OCI-LY7 (cell line): ENCODE data around the gene ANKRD53. TPM values are rescaled to one million over a fixed set of nuclear protein-coding genes. Genes with fewer than 3 reads are reported as not detected.

Experiments used
- BruUV-seq: library from RNA; stranded (reverse); fragments of 400-500 nt; replicated peaks from 2 replicates; lab custom pipeline; 2021; lab: Mats Ljungman, UMichigan
- CTCF ChIA-PET: fragments of 300-600 bp; sonication (Branson Sonifier 250); formaldehyde crosslinking; loops from one replicate; lab custom pipeline; 2022; ENCODE audit warnings: antibody characterized with exemption; ENCODE audit not compliant: unreplicated experiment; lab: Charles Lee
- POLR2A ChIA-PET: fragments of 300-600 bp; sonication (Branson Sonifier 250); formaldehyde crosslinking; loops from one replicate; lab custom pipeline; 2022; ENCODE audit warnings: antibody characterized with exemption; lab: Charles Lee
- DNase-seq: peaks from one replicate; pipeline ENCODE4 v3.0.0-alpha.2; 2015; ENCODE audit warnings: low spot score
- H2AFZ ChIP-seq: fragments of 200-600 bp; sonication (generic), shearing (Covaris generic); 2 replicates; pipeline ENCODE4 v1.6.1; 2014; ENCODE audit warnings: mild to moderate bottlenecking, antibody characterized with exemption, low read length, moderate library complexity
- H3K27ac ChIP-seq: fragments of 200-600 bp; sonication (generic); 2 replicates; pipeline ENCODE4 v1.5.1; 2014; ENCODE audit warnings: mixed run types, low read depth, mild to moderate bottlenecking, moderate library complexity, low read length, inconsistent platforms; ENCODE audit not compliant: poor library complexity, severe bottlenecking
- H3K36me3 ChIP-seq: fragments of 200-600 bp; sonication (generic); 2 replicates; pipeline ENCODE4 v1.6.1; 2014; ENCODE audit warnings: mild to moderate bottlenecking, antibody characterized with exemption, low read length, moderate library complexity, mixed read lengths; ENCODE audit not compliant: insufficient read depth
- H3K4me1 ChIP-seq: fragments of 200-600 bp; sonication (generic); 2 replicates; pipeline ENCODE4 v1.5.1; 2014; ENCODE audit warnings: mild to moderate bottlenecking, low read length; ENCODE audit not compliant: insufficient read depth, poor library complexity, severe bottlenecking
- H3K4me2 ChIP-seq: fragments of 200-600 bp; sonication (generic); 2 replicates; pipeline ENCODE4 v1.6.1; 2014; ENCODE audit warnings: mild to moderate bottlenecking, low read length
- H3K4me3 ChIP-seq: fragments of 200-600 bp; sonication (generic); 2 replicates; pipeline ENCODE4 v1.5.1; 2014; ENCODE audit warnings: mild to moderate bottlenecking, low read depth, low read length; ENCODE audit not compliant: poor library complexity, severe bottlenecking
- H3K79me2 ChIP-seq: fragments of 200-600 bp; sonication (generic); 2 replicates; pipeline ENCODE4 v1.6.1; 2016; ENCODE audit warnings: low read depth, mild to moderate bottlenecking, low read length, moderate library complexity, mixed read lengths; ENCODE audit not compliant: insufficient read depth
- H3K9me2 ChIP-seq: fragments of 200-600 bp; sonication (generic); 2 replicates; pipeline ENCODE4 v1.6.1; 2016; ENCODE audit warnings: mild to moderate bottlenecking, low read length, mixed read lengths; ENCODE audit not compliant: insufficient read depth
- H3K9me3 ChIP-seq: fragments of 200-600 bp; sonication (generic); 2 replicates; pipeline ENCODE4 v1.6.1; 2014; ENCODE audit warnings: mild to moderate bottlenecking, mixed run types, low read length, mixed read lengths
- H4K20me1 ChIP-seq: fragments of 200-600 bp; sonication (generic); 2 replicates; pipeline ENCODE4 v1.6.1; 2014; ENCODE audit warnings: mild to moderate bottlenecking, antibody characterized with exemption, low read length, moderate library complexity, mixed read lengths; ENCODE audit not compliant: insufficient read depth
- CTCF ChIP-seq: fragments of 200-600 bp; sonication (generic); conservative IDR thresholded peaks from 2 replicates; pipeline ENCODE4 v1.5.1; 2014; ENCODE audit warnings: mild to moderate bottlenecking, antibody characterized with exemption, low read length, moderate library complexity, mixed read lengths
- EZH2phosphoT487 ChIP-seq: fragments of 200-600 bp; sonication (generic); IDR thresholded peaks from 2 replicates; pipeline ENCODE4 v1.6.1; 2018; ENCODE audit warnings: low read depth, borderline replicate concordance, mild to moderate bottlenecking, mixed run types, antibody characterized with exemption, low read length, moderate library complexity, mixed read lengths
- intact Hi-C: fragments of 100-400 bp; cut with micrococcal nuclease; formaldehyde crosslinking; loops from one replicate; pipeline ENCODE4 v1.10.0; 2022; ENCODE audit not compliant: unreplicated experiment
- total RNA-seq, 2 experiments: library from RNA; depleted of rRNA in 1 of 2; stranded (reverse); fragments of >200 nt in 1 of 2; shearing (Covaris generic) in 1 of 2; gene quantifications; 2 replicates each; pipeline ENCODE4 v1.2.3, GENCODE V29; 2014 to 2022

Gene ANKRD53
- total RNA-seq, 2 experiments from 2014 or later, result not detected

GRCh38 chr2:70944111-70944690 is 34.2 kb upstream of the ANKRD53 start:
- CTCF ChIA-PET, result no interaction called here
- BruUV-seq, result no TSS peak
- Histone ChIP-seq H3K36me3 (no peaks in the 10 kb centered on the region), H3K79me2 (no peaks in the 10 kb centered on the region), H3K9me3 (no peaks in the 10 kb centered on the region), H2AFZ (no peak overlapping the region), H3K4me3 (no peak overlapping the region), H3K4me2 (no peak overlapping the region), H3K4me1 (peaks cover 20% of the 10 kb centered on the region), H3K27ac (no peak overlapping the region), H3K9me2 (no peaks in the 10 kb centered on the region), H4K20me1 (no peaks in the 10 kb centered on the region)
- POLR2A ChIA-PET, result no interaction called here
- TF ChIP-seq CTCF, result no peak
- no peak for TF ChIP-seq EZH2phosphoT487
- no peak for DNase-seq
- intact Hi-C loops, result no loop called here

DNA sequence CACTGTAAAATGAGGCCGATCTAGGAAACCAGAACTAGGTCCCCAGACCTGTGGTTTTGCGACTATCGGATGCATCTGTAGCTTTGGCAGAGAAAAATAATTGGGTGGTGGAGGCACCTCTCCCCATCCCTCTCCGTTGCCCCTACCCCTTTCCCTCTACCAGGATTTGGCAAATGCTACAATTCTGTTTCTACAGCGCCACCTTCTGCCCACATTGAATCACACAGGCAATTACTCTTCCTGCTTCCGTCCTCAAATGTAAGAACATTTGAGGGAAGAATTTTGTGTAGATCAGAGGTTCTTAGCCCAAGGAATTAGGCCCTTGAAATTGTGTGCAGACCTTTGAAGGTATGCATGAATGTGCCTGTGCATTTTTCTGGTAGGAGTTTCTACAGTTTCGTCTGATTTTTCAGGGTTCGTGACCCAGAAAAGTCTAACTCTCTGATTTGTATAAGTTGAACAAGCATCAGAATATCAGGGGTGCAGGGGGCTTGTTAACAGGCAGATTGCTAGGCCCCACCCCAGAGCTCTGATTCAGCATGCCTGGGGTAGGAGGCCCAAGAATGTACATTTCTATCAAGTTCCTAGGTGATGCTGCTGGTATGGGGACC is 31.5 kb upstream of the ANKRD53 start:
- ChIA-PET POLR2A (interaction anchor here (0.6 kb wide), 1 partner anchor 225 kb away, joined by 3 read pairs; no protein-coding TSS in a partner anchor), CTCF (interaction anchor here (0.6 to 1.9 kb wide), 2 partner anchors 76 to 82 kb away, joined by 5 to 9 read pairs; no protein-coding TSS in a partner anchor)
- intact Hi-C loops, result loop anchor here (2.0 kb wide), 1 partner anchor 84 kb away; no protein-coding TSS in a partner anchor
- Histone ChIP-seq H3K36me3 (no peaks in the 10 kb centered on the region), H3K9me2 (no peaks in the 10 kb centered on the region), H3K79me2 (no peaks in the 10 kb centered on the region), H3K4me2 (peak overlapping the region; percentile 89), H3K9me3 (no peaks in the 10 kb centered on the region), H2AFZ (peak overlapping the region; percentile 95; the same call in 1 of the 2 replicates), H3K4me3 (peak overlapping the region; percentile 70), H4K20me1 (no peaks in the 10 kb centered on the region), H3K4me1 (peaks cover 20% of the 10 kb centered on the region), H3K27ac (peak overlapping the region; percentile 2)
- BruUV-seq, result no TSS peak
- no peak for TF ChIP-seq EZH2phosphoT487
- TF ChIP-seq CTCF, result peak; percentile 96
- DNase-seq, result peak; percentile 69
